ENCODE results near the gene SH2D2A. TPM values are rescaled to one million over a fixed set of nuclear protein-coding genes. Genes with fewer than 3 reads are reported as not detected.

Gene SH2D2A
- total and polyA plus RNA-seq, 3 donors from 2014 or later, result 1.3 to 3.1 TPM; not detected in 1

DNA sequence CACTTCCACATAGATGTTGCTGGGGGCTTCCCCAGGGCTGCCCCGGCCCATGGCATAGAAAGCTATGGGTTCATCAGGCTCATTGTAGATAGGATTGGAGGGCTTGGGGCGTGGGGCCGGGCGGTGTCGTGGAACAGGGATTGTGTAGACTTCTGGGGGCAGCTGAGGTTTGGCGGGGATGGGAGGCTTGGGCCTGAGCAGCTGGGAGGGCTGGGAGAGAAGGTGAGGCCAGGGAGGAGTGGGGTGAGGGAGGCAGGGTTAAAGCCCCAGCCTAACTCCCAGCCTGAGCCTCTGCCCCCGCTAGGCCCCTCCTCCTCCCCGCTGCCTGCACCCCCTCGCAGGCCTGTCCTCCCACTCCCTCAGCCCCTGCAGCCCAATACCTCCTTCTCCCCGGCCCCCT, 7.4 kb downstream of the SH2D2A start:
- Histone ChIP-seq H3K36me3 (ENCODE audit: low read depth, missing control alignments) (no peaks in the 10 kb centered on the region), H3K27me3 (no peaks in the 10 kb centered on the region), H3K9me3 (no peaks in the 10 kb centered on the region), H3K4me1 (peaks cover 25% of the 10 kb centered on the region), H3K27ac (no peak overlapping the region), H3K4me3 (no peak overlapping the region)
- WGBS, 2 donors, result 90 to 94% methylated on average over 9 to 10 of the region's 10 CpGs
- DNase-seq, result no peak
- TF ChIP-seq, protein P1, sequence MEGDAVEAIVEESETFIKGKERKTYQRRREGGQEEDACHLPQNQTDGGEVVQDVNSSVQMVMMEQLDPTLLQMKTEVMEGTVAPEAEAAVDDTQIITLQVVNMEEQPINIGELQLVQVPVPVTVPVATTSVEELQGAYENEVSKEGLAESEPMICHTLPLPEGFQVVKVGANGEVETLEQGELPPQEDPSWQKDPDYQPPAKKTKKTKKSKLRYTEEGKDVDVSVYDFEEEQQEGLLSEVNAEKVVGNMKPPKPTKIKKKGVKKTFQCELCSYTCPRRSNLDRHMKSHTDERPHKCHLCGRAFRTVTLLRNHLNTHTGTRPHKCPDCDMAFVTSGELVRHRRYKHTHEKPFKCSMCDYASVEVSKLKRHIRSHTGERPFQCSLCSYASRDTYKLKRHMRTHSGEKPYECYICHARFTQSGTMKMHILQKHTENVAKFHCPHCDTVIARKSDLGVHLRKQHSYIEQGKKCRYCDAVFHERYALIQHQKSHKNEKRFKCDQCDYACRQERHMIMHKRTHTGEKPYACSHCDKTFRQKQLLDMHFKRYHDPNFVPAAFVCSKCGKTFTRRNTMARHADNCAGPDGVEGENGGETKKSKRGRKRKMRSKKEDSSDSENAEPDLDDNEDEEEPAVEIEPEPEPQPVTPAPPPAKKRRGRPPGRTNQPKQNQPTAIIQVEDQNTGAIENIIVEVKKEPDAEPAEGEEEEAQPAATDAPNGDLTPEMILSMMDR (IDR thresholded peaks at IDR 0.05), result no peak
- intact Hi-C loops (cut with DNase I; ENCODE audit: low total_unique reads), result no loop called here

GRCh38 chr1:156808186-156809030, 8.2 kb downstream of the SH2D2A start:
- 85 to 94% methylated on average over 16 of the region's 16 CpGs for WGBS, 2 donors
- intact Hi-C loops (cut with DNase I; ENCODE audit: low total_unique reads), result no loop called here
- Histone ChIP-seq H3K27ac (no peak overlapping the region), H3K4me3 (no peak overlapping the region), H3K9me3 (no peaks in the 10 kb centered on the region), H3K4me1 (peaks cover 16% of the 10 kb centered on the region), H3K36me3 (ENCODE audit: low read depth, missing control alignments) (no peaks in the 10 kb centered on the region), H3K27me3 (no peaks in the 10 kb centered on the region)
- DNase-seq, result no peak
- no peak for TF ChIP-seq POLR2A (IDR thresholded peaks at IDR 0.05)
- TF ChIP-seq, protein P1 (IDR thresholded peaks at IDR 0.05), result no peak

GRCh38 chr1:156807627-156808026, 9.0 kb downstream of the SH2D2A start:
- intact Hi-C loops (cut with DNase I; ENCODE audit: low total_unique reads), result no loop called here
- H3K27ac ChIP-seq, result no peak overlapping the region
- H3K4me1 ChIP-seq, result peaks cover 14% of the 10 kb centered on the region
- H3K36me3 ChIP-seq (ENCODE audit: low read depth, missing control alignments), result no peaks in the 10 kb centered on the region
- TF ChIP-seq, protein P1 (IDR thresholded peaks at IDR 0.05), result no peak
- no peak for TF ChIP-seq POLR2A (IDR thresholded peaks at IDR 0.05)
- H3K27me3 ChIP-seq, result no peaks in the 10 kb centered on the region
- H3K9me3 ChIP-seq, result no peaks in the 10 kb centered on the region
- H3K4me3 ChIP-seq, result no peak overlapping the region
- DNase-seq, result no peak
- WGBS, 2 donors, result 92 to 95% methylated on average over 2 of the region's 2 CpGs

- intact Hi-C loops (cut with DNase I; ENCODE audit: low total_unique reads), result no loop called here
- Histone ChIP-seq H3K27me3 (no peaks in the 10 kb centered on the region), H3K9me3 (no peaks in the 10 kb centered on the region), H3K27ac (no peak overlapping the region), H3K36me3 (ENCODE audit: low read depth, missing control alignments) (no peaks in the 10 kb centered on the region), H3K4me3 (no peak overlapping the region), H3K4me1 (peaks cover 17% of the 10 kb centered on the region)
- WGBS, 2 donors, result 81 to 82% methylated on average over 6 to 7 of the region's 7 CpGs
- no peak for DNase-seq
- no peak for TF ChIP-seq POLR2A (IDR thresholded peaks at IDR 0.05)
- TF ChIP-seq, protein P1 (IDR thresholded peaks at IDR 0.05), result no peak
Observed at GRCh38 chr1:156806512-156807440, 9.9 kb downstream of the SH2D2A start.
